Suprapubic skin (tissue), 4 donors: ENCODE results near the gene SPNS3. TPM values are rescaled to one million over a fixed set of nuclear protein-coding genes. Genes with fewer than 3 reads are reported as not detected.

Source experiments
- DNase-seq, 2 donors: peaks; one replicate each; pipeline ENCODE4 v3.0.0-alpha.2; 2019; ENCODE audit warnings: low spot score in 2 of 2
- H3K27ac ChIP-seq: fragments of 200-600 bp; sonication (generic); one replicate; pipeline ENCODE4 v1.5.1; 2019
- H3K27me3 ChIP-seq: fragments of 200-600 bp; sonication (generic); one replicate; pipeline ENCODE4 v1.5.1; 2019
- H3K36me3 ChIP-seq: fragments of 200-600 bp; sonication (generic); one replicate; pipeline ENCODE4 v1.5.1; 2019
- H3K4me1 ChIP-seq: fragments of 200-600 bp; sonication (generic); one replicate; pipeline ENCODE4 v1.5.1; 2019
- H3K4me3 ChIP-seq: fragments of 200-600 bp; sonication (generic); one replicate; pipeline ENCODE4 v1.5.1; 2019; ENCODE audit warnings: mild to moderate bottlenecking
- H3K9me3 ChIP-seq: fragments of 200-600 bp; sonication (generic); one replicate; pipeline ENCODE4 v1.5.1; 2019
- CTCF ChIP-seq, 2 donors: fragments of 200-600 bp in 1 of 2; fragments of 450-650 bp in 1 of 2; sonication (generic) in 1 of 2; IDR thresholded peaks; one replicate each; pipeline ENCODE4 v1.5.1; 2016 to 2019; ENCODE audit warnings: antibody characterized with exemption in 2 of 2, mild to moderate bottlenecking in 1 of 2, moderate library complexity in 1 of 2
- EP300 ChIP-seq: sonication (generic); formaldehyde crosslinking; IDR thresholded peaks from one replicate; pipeline ENCODE4 v1.6.1; 2017; ENCODE audit warnings: antibody characterized with exemption
- POLR2A ChIP-seq, 2 donors: fragments of 450-650 bp; IDR thresholded peaks; one replicate each; pipeline ENCODE4 v1.6.1; 2017; ENCODE audit warnings: antibody characterized with exemption in 2 of 2, mild to moderate bottlenecking in 2 of 2, moderate library complexity in 2 of 2
- POLR2AphosphoS5 ChIP-seq, 3 donors: sonication (generic); formaldehyde crosslinking; IDR thresholded peaks; one replicate each; pipeline ENCODE4 v1.6.1; 2017; ENCODE audit warnings: antibody characterized with exemption in 3 of 3
- WGBS: methylation state at CpG from one replicate; pipeline ENCODE4 v1.1.5; 2018; 5-methylcytosine and 5-hydroxymethylcytosine counted together
- total RNA-seq, 4 donors: library from RNA; depleted of rRNA; stranded (reverse); fragments of >200 nt; gene quantifications; one replicate each; pipeline ENCODE4 v1.1.0, GENCODE V29; 2016

Gene SPNS3
- total RNA-seq, 4 donors from 2014 or later: 0.72 TPM; not detected in 3

- peaks cover 48% of the 10 kb centered on the region for H3K27me3 ChIP-seq
- H3K4me3 ChIP-seq: peak within 1 kb of the TSS; percentile 50
- no peak for DNase-seq
- peak within 1 kb of the TSS; percentile 55 for H3K27ac ChIP-seq
- no peaks in the 10 kb centered on the region for H3K36me3 ChIP-seq
- no peaks in the 10 kb centered on the region for H3K9me3 ChIP-seq
- H3K4me1 ChIP-seq: peaks cover 21% of the 10 kb centered on the region
- WGBS: 0% methylated on average over 10 of the region's 117 CpGs
- TF ChIP-seq EP300 (no peak), POLR2AphosphoS5 (IDR thresholded peaks at IDR 0.05) (no peak), CTCF (IDR thresholded peaks at IDR 0.05) (no peak), POLR2A (IDR thresholded peaks at IDR 0.05) (no peak)
These were observed 65.0 kb downstream of the SPNS3 start, which contains the start of gene SPNS2 for GRCh38 chr17:4498461-4499397. Gene SPNS2 (plus strand): TSS chr17:4498881. CDS start chr17:4499048, 167 bp downstream.

- H3K4me1 ChIP-seq: peaks cover 21% of the 10 kb centered on the region
- peaks cover 51% of the 10 kb centered on the region for H3K27me3 ChIP-seq
These were observed 65.9 kb downstream of the SPNS3 start for GRCh38 chr17:4499431-4500190.

GRCh38 chr17:4500191-4500571, 66.4 kb downstream of the SPNS3 start:
- peaks cover 21% of the 10 kb centered on the region for H3K4me1 ChIP-seq
- H3K9me3 ChIP-seq: no peaks in the 10 kb centered on the region
- TF ChIP-seq POLR2A (IDR thresholded peaks at IDR 0.05) (no peak), EP300 (no peak), CTCF (IDR thresholded peaks at IDR 0.05) (no peak), POLR2AphosphoS5 (IDR thresholded peaks at IDR 0.05) (no peak)
- no peak for DNase-seq
- H3K36me3 ChIP-seq: no peaks in the 10 kb centered on the region
- H3K4me3 ChIP-seq: peak overlapping the region; percentile 50
- peaks cover 51% of the 10 kb centered on the region for H3K27me3 ChIP-seq
- WGBS: 14% methylated on average over 6 of the region's 7 CpGs
- H3K27ac ChIP-seq: no peak overlapping the region

More at GRCh38 chr17:4499431-4500190, 65.9 kb downstream of the SPNS3 start:
- 0% methylated on average over 36 of the region's 53 CpGs for WGBS
- peak overlapping the region; percentile 55 for H3K27ac ChIP-seq
- H3K36me3 ChIP-seq: no peaks in the 10 kb centered on the region
- H3K9me3 ChIP-seq: no peaks in the 10 kb centered on the region
- no peak for TF ChIP-seq CTCF (IDR thresholded peaks at IDR 0.05)
- TF ChIP-seq POLR2AphosphoS5 (IDR thresholded peaks at IDR 0.05): no peak
- no peak for TF ChIP-seq POLR2A (IDR thresholded peaks at IDR 0.05)
- no peak for TF ChIP-seq EP300
- no peak for DNase-seq
- peak overlapping the region; percentile 50 for H3K4me3 ChIP-seq

DNA sequence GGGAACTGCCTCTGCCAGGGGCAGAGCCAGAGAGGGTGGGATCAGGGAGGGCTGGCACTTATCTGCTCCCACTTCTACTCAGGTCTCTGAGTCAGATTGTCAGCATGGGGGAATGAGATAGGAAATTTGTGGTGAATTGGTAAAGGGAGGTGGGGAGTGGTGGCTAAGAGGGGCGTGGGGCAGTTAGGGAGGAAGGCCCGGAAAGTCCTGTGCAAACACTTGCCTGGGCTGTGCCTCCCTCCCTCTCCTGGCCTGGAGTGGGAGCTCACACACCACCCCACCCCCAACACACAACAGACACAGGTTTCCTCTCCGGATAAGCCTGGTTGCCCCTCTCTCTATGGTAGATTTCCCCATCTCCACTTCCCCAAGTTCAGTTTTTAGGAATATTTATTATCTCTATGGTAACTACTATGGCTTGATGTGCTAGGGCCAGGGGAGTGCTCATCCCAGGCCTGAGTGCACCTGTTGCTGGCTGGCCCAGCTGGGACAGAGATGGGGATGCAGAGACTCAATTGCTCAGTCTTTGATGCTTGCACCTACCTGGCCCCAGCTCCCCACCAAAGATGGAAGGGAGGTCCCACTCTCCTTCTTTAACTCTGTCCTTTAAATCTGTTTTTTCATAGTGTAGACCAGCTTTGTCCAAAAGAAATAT, 67.7 kb downstream of the SPNS3 start:
- H3K27ac ChIP-seq: no peak overlapping the region
- no peak for DNase-seq
- WGBS: 30% methylated on average over 3 of the region's 3 CpGs
- H3K4me1 ChIP-seq: peaks cover 25% of the 10 kb centered on the region
- peak overlapping the region; percentile 50 for H3K4me3 ChIP-seq
- no peaks in the 10 kb centered on the region for H3K9me3 ChIP-seq
- peaks cover 51% of the 10 kb centered on the region for H3K27me3 ChIP-seq
- H3K36me3 ChIP-seq: no peaks in the 10 kb centered on the region
- no peak for TF ChIP-seq EP300
- TF ChIP-seq POLR2A (IDR thresholded peaks at IDR 0.05): no peak
- no peak for TF ChIP-seq POLR2AphosphoS5 (IDR thresholded peaks at IDR 0.05)
- no peak for TF ChIP-seq CTCF (IDR thresholded peaks at IDR 0.05)
